Measurements from ENCODE around the gene GPRC5A.

GRCh38 chr12:12924169-12924568 lies 32.8 kb downstream of the GPRC5A start:
- no peak for TF ChIP-seq POLR2A (IDR thresholded peaks at IDR 0.05; ENCODE audit: low read depth, low read length)
- no peak for TF ChIP-seq CTCF (conservative IDR thresholded peaks at IDR 0.05; ENCODE audit: low read depth, low read length)
